HepG2 (cell line): ENCODE data around the gene ZNF222.

Source experiments
- CEBPB ChIP-seq: IDR thresholded peaks from 2 replicates; pipeline ENCODE4 v1.6.1; 2011; ENCODE audit warnings: low read depth, low read length, improper control_type of control experiment, borderline replicate concordance
- FUBP1 ChIP-seq: sonication (generic); formaldehyde crosslinking; IDR thresholded peaks from 2 replicates; pipeline ENCODE4 v1.5.1; 2020; ENCODE audit warnings: missing genetic modification reagents, mild to moderate bottlenecking, borderline replicate concordance
- GABPA ChIP-seq, 2 experiments: IDR thresholded peaks; 2 replicates each; pipeline ENCODE4 v1.6.1; 2011 to 2016; ENCODE audit warnings: low read depth in 2 of 2, low read length in 1 of 2, missing biosample characterization in 1 of 2, missing genetic modification characterization in 1 of 2
- MLLT10 ChIP-seq: sonication (generic); formaldehyde crosslinking; IDR thresholded peaks from 2 replicates; pipeline ENCODE4 v1.4.0; 2020; ENCODE audit warnings: missing genetic modification reagents
- NCOR1 ChIP-seq: fragments of 200-600 bp; sonication (generic); IDR thresholded peaks from 2 replicates; pipeline ENCODE4 v1.7.0; 2017; ENCODE audit warnings: antibody characterized with exemption, low read length, borderline replicate concordance
- TCF7 ChIP-seq: sonication (generic); IDR thresholded peaks from 2 replicates; pipeline ENCODE4 v1.6.1; 2016; ENCODE audit warnings: antibody characterized with exemption, low read depth
- ZNF317 ChIP-seq: sonication (generic); formaldehyde crosslinking; IDR thresholded peaks from 2 replicates; pipeline ENCODE4 v1.5.0; 2020; ENCODE audit warnings: mild to moderate bottlenecking, missing genetic modification reagents
- ZNF766 ChIP-seq: sonication (generic); formaldehyde crosslinking; IDR thresholded peaks from 2 replicates; pipeline ENCODE4 v1.5.0; 2020; ENCODE audit warnings: missing genetic modification reagents, borderline replicate concordance

- TF ChIP-seq ZNF317 (CRISPR knock-in tag) (no peak), NCOR1 (no peak), FUBP1 (no peak), MLLT10 (CRISPR knock-in tag) (no peak), GABPA (IDR thresholded peaks at IDR 0.05; ENCODE audit: low read depth, low read length) (no peak), GABPA (CRISPR knock-in tag; IDR thresholded peaks at IDR 0.05; ENCODE audit: low read depth) (no peak), TCF7 (no peak), CEBPB (no peak), ZNF766 (CRISPR knock-in tag) (no peak)
These were observed 30.7 kb downstream of the ZNF222 start for GRCh38 chr19:44055870-44056269.
